C4-2B (cell line): ENCODE measurements around the gene STXBP4.

Source experiments
- ZFX ChIP-seq: fragments of 450-650 bp; IDR thresholded peaks from 2 replicates; pipeline ENCODE4 v1.6.1; 2017
- TF ChIP-seq, protein P1 (sequence below): fragments of 450-650 bp; conservative IDR thresholded peaks from 2 replicates; pipeline ENCODE4 v1.5.1; 2017; ENCODE audit warnings: mild to moderate bottlenecking

DNA sequence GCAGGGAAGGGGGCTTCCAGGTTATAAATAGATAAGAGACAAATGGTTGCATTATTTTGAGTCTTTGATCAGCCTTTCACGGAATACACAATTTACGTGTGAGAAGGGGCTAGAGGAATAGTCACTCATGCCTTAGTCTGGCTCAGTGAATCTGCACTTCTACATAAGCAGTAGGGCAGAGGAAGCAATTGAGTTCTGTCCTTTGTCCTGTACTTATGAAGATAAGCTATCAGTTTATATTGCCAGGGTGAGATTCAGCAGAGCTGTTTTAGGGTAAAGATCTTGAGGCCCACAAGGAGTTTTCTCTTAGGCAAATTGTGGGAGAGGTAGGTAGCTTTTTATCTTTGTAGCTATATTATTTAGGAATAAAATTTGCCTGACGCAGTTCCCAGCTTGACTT, 34.6 kb upstream of the STXBP4 start:
- TF ChIP-seq, protein P1, sequence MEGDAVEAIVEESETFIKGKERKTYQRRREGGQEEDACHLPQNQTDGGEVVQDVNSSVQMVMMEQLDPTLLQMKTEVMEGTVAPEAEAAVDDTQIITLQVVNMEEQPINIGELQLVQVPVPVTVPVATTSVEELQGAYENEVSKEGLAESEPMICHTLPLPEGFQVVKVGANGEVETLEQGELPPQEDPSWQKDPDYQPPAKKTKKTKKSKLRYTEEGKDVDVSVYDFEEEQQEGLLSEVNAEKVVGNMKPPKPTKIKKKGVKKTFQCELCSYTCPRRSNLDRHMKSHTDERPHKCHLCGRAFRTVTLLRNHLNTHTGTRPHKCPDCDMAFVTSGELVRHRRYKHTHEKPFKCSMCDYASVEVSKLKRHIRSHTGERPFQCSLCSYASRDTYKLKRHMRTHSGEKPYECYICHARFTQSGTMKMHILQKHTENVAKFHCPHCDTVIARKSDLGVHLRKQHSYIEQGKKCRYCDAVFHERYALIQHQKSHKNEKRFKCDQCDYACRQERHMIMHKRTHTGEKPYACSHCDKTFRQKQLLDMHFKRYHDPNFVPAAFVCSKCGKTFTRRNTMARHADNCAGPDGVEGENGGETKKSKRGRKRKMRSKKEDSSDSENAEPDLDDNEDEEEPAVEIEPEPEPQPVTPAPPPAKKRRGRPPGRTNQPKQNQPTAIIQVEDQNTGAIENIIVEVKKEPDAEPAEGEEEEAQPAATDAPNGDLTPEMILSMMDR = no peak
- TF ChIP-seq ZFX = no peak
